Kidney (tissue), 14 donors: ENCODE data around the gene TTPAL. TPM values are rescaled to one million over a fixed set of nuclear protein-coding genes. Genes with fewer than 3 reads are reported as not detected.

Experiments
- DNase-seq, 5 donors: peaks; one replicate each; pipeline ENCODE4 v3.0.0-alpha.2; 2013 to 2020
- FAIRE-seq: peaks from 2 replicates; lab custom pipeline; 2012; peaks lifted over from hg19 to GRCh38; lab: Jason Lieb, UNC
- H3K27ac ChIP-seq, 2 donors: one replicate each; pipeline ENCODE4 v1.7.0; 2013; ENCODE audit warnings: low read depth in 2 of 2, low read length in 2 of 2, inconsistent platforms in 1 of 2
- H3K27me3 ChIP-seq: one replicate; pipeline ENCODE4 v1.7.1; 2013; ENCODE audit warnings: low read length, inconsistent platforms; ENCODE audit not compliant: control insufficient read depth, insufficient read depth
- H3K36me3 ChIP-seq, 3 donors: one replicate each; pipeline versions ENCODE4 v1.7.0 to v1.7.1; 2013; ENCODE audit warnings: low read length in 3 of 3, control low read depth in 1 of 3, inconsistent platforms in 1 of 3; ENCODE audit not compliant: insufficient read depth in 3 of 3, control insufficient read depth in 2 of 3
- H3K4me1 ChIP-seq, 3 donors: one replicate each; pipeline versions ENCODE4 v1.7.0 to v1.7.1; 2013; ENCODE audit warnings: low read length in 3 of 3, inconsistent platforms in 1 of 3, low read depth in 1 of 3; ENCODE audit not compliant: control insufficient read depth in 2 of 3, insufficient read depth in 2 of 3
- H3K4me3 ChIP-seq, 3 donors: one replicate each; pipeline versions ENCODE4 v1.7.0 to v1.8.1; 2013; ENCODE audit warnings: low read length in 3 of 3, control low read depth in 1 of 3, inconsistent platforms in 1 of 3
- H3K9ac ChIP-seq, 3 donors: one replicate each; pipeline versions ENCODE4 v1.7.0 to v1.7.1; 2013; ENCODE audit warnings: low read length in 3 of 3, control low read depth in 1 of 3, inconsistent platforms in 1 of 3
- H3K9me3 ChIP-seq, 3 donors: one replicate each; pipeline versions ENCODE4 v1.7.0 to v1.7.1; 2013; ENCODE audit warnings: low read length in 3 of 3, control low read depth in 1 of 3, inconsistent platforms in 1 of 3; ENCODE audit not compliant: control insufficient read depth in 2 of 3, insufficient read depth in 1 of 3
- intact Hi-C: fragments of 100-400 bp; cut with DNase I; formaldehyde crosslinking; loops from one replicate; pipeline ENCODE4 v1.11.1; 2022
- polyA plus RNA-seq: library from polyadenylated mRNA; stranded (reverse); fragments of 350-450 nt; fragmentation: Illumina TruSeq; extraction: RNeasy Lipid Tissue Mini Kit (QIAGEN cat#74804); gene quantifications from one replicate; pipeline ENCODE4 v1.2.3, GENCODE V29; 2014; ENCODE audit warnings: low read depth, low replicate concordance; ENCODE audit not compliant: insufficient read depth
- total RNA-seq: library from RNA; stranded (reverse); fragmentation: NEBNext Ultra II Directional; extraction: Animal tissue kit (Norgen Biotek cat#: 25700); gene quantifications from one replicate; pipeline ENCODE4 v1.2.1, GENCODE V29; 2021
- TF ChIP-seq, protein P1 (sequence below): IDR thresholded peaks from 3 replicates; pipeline ENCODE4 v1.5.1; 2012; ENCODE audit warnings: mild to moderate bottlenecking, moderate library complexity, borderline replicate concordance; ENCODE audit not compliant: insufficient read depth; ENCODE audit errors: extremely low read depth
- donor health status: control.
- donor health status: control.
- donor health status: control.
- donor health status: control.
- donor health status: control.
- donor health status: DM: yes; HTN: yes; CAD: no.
- donor health status: Normal renal cell carcinoma (clear cell type).

TTPAL gene
- total and polyA plus RNA-seq, 2 donors from 2014 or later = 3.5 to 13.5 TPM

DNA sequence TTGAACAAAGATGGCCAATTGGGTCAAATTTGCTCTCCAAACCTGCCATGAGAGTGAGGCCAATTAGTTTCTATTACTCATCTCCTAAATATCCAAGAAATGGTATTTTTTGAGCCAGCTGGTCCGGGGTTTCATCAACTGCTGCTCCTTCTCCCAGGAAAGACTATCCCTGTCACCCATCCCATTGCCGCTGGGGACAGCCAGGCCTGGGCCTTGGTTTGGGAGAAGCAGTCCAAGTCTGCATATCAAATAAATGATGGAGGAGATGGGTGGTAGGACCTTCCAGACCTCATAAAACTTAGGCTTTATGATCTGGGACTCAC is 46.7 kb upstream of the TTPAL start:
- intact Hi-C loops = no loop called here
- no peak for FAIRE-seq

DNA sequence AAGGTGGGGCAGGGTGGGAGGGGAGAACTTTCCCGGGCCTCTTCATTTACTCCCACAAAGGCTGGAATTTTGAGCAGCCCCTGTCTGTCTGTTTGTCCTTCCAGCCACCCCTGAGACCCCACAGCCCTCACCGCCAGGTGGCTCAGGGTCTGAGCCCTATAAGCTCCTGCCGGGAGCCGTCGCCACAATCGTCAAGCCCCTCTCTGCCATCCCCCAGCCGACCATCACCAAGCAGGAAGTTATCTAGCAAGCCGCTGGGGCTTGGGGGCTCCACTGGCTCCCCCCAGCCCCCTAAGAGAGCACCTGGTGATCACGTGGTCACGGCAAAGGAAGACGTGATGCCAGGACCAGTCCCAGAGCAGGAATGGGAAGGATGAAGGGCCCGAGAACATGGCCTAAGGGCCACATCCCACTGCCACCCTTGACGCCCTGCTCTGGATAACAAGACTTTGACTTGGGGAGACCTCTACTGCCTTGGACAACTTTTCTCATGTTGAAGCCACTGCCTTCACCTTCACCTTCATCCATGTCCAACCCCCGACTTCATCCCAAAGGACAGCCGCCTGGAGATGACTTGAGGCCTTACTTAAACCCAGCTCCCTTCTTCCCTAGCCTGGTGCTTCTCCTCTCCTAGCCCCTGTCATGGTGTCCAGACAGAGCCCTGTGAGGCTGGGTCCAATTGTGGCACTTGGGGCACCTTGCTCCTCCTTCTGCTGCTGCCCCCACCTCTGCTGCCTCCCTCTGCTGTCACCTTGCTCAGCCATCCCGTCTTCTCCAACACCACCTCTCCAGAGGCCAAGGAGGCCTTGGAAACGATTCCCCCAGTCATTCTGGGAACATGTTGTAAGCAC is 46.0 kb upstream of the TTPAL start:
- DNase-seq = no peak
- intact Hi-C loops = no loop called here
- H3K27ac ChIP-seq = no peak overlapping the region
- H3K9me3 ChIP-seq = no peaks in the 10 kb centered on the region
- peaks cover 0 to 22% (median 0%) of the 10 kb centered on the region in 3 donors for H3K36me3 ChIP-seq
- no peak for FAIRE-seq
- H3K9ac ChIP-seq = no peak overlapping the region
- H3K27me3 ChIP-seq = no peaks in the 10 kb centered on the region
- TF ChIP-seq, protein P1, sequence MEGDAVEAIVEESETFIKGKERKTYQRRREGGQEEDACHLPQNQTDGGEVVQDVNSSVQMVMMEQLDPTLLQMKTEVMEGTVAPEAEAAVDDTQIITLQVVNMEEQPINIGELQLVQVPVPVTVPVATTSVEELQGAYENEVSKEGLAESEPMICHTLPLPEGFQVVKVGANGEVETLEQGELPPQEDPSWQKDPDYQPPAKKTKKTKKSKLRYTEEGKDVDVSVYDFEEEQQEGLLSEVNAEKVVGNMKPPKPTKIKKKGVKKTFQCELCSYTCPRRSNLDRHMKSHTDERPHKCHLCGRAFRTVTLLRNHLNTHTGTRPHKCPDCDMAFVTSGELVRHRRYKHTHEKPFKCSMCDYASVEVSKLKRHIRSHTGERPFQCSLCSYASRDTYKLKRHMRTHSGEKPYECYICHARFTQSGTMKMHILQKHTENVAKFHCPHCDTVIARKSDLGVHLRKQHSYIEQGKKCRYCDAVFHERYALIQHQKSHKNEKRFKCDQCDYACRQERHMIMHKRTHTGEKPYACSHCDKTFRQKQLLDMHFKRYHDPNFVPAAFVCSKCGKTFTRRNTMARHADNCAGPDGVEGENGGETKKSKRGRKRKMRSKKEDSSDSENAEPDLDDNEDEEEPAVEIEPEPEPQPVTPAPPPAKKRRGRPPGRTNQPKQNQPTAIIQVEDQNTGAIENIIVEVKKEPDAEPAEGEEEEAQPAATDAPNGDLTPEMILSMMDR = no peak
- H3K4me1 ChIP-seq = peaks cover 0 to 3% (median 0%) of the 10 kb centered on the region in 3 donors
- H3K4me3 ChIP-seq = no peak overlapping the region

More for the DNA sequence above, 46.7 kb upstream of the TTPAL start:
- Histone ChIP-seq H3K27ac (no peak overlapping the region), H3K4me1 (no peaks in the 10 kb centered on the region), H3K4me3 (no peak overlapping the region), H3K27me3 (no peaks in the 10 kb centered on the region), H3K36me3 (peaks cover 0 to 22% (median 2%) of the 10 kb centered on the region in 3 donors), H3K9me3 (no peaks in the 10 kb centered on the region), H3K9ac (no peak overlapping the region)
- DNase-seq = no peak
- TF ChIP-seq, protein P1 = no peak

DNA sequence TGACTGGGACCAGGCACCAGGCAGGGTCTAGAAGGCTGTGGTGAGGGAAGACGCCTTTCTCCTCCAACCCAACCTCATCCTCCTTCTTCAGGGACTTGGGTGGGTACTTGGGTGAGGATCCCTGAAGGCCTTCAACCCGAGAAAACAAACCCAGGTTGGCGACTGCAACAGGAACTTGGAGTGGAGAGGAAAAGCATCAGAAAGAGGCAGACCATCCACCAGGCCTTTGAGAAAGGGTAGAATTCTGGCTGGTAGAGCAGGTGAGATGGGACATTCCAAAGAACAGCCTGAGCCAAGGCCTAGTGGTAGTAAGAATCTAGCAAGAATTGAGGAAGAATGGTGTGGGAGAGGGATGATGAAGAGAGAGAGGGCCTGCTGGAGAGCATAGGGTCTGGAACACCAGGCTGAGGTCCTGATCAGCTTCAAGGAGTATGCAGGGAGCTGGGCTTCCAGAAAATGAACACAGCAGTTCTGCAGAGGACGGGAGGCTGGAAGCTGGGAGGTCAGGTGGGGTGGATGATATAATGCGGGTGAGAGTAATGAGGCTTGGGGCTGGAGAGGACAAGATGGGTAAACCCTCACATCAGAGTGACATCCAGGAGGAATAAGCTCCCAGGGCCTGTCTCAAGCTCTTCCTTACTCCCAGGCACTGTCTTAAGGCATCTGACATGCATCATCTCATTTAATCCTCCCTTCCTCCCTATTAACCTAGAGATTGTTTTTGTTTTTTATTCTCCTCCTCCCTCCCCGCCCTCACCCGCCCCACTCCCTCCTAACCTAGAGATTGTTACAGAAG is 45.2 kb upstream of the TTPAL start:
- no peaks in the 10 kb centered on the region for H3K27me3 ChIP-seq
- TF ChIP-seq, protein P1 = no peak
- no peak overlapping the region for H3K4me3 ChIP-seq
- H3K9me3 ChIP-seq = no peaks in the 10 kb centered on the region
- H3K9ac ChIP-seq = no peak overlapping the region
- FAIRE-seq (no peak), DNase-seq (no peak)
- H3K36me3 ChIP-seq = peaks cover 0 to 19% (median 0%) of the 10 kb centered on the region in 3 donors
- intact Hi-C loops = no loop called here
- H3K4me1 ChIP-seq = peaks cover 0 to 5% (median 0%) of the 10 kb centered on the region in 3 donors
- no peak overlapping the region for H3K27ac ChIP-seq
